Uterus (tissue), 2 donors: ENCODE measurements around the gene CDH13.

Experiments
- CTCF ChIP-seq, 4 experiments: fragments of 200-600 bp in 2 of 4; fragments of 450-650 bp in 2 of 4; sonication (generic) in 2 of 4; IDR thresholded peaks; one replicate each; pipeline ENCODE4 v1.5.1; 2016 to 2019; ENCODE audit warnings: antibody characterized with exemption in 4 of 4, mild to moderate bottlenecking in 2 of 4, moderate library complexity in 1 of 4
- POLR2A ChIP-seq, 2 donors: fragments of 450-650 bp; IDR thresholded peaks; one replicate each; pipeline ENCODE4 v1.6.1; 2016; ENCODE audit warnings: antibody characterized with exemption in 2 of 2, mild to moderate bottlenecking in 1 of 2, moderate library complexity in 1 of 2

GRCh38 chr16:82649766-82650165, 23.0 kb downstream of the CDH13 start:
- TF ChIP-seq POLR2A (IDR thresholded peaks at IDR 0.05) (no peak), CTCF (IDR thresholded peaks at IDR 0.05) (no peak)
